GM18507 (cell line): ENCODE measurements around the gene GSTT2B.
A peak's percentile ranks its signal among the peaks of the same experiment; 100 is the strongest.
"Not testable (repeated sequence)": the region's sequence is repeated elsewhere in the genome, so short reads cannot be mapped to it uniquely, and the experiment has no call there.

ENCODE experiments used
- DNase-seq: peaks from one replicate; pipeline ENCODE4 v3.0.0; 2011; ENCODE audit warnings: low read depth; ENCODE audit not compliant: insufficient read length; ENCODE audit errors: extremely low spot score
- FAIRE-seq: peaks from 2 replicates; lab custom pipeline; 2011; peaks lifted over from hg19 to GRCh38; lab: Jason Lieb, UNC

GSTT2B gene, protein sequence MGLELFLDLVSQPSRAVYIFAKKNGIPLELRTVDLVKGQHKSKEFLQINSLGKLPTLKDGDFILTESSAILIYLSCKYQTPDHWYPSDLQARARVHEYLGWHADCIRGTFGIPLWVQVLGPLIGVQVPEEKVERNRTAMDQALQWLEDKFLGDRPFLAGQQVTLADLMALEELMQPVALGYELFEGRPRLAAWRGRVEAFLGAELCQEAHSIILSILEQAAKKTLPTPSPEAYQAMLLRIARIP

DNA sequence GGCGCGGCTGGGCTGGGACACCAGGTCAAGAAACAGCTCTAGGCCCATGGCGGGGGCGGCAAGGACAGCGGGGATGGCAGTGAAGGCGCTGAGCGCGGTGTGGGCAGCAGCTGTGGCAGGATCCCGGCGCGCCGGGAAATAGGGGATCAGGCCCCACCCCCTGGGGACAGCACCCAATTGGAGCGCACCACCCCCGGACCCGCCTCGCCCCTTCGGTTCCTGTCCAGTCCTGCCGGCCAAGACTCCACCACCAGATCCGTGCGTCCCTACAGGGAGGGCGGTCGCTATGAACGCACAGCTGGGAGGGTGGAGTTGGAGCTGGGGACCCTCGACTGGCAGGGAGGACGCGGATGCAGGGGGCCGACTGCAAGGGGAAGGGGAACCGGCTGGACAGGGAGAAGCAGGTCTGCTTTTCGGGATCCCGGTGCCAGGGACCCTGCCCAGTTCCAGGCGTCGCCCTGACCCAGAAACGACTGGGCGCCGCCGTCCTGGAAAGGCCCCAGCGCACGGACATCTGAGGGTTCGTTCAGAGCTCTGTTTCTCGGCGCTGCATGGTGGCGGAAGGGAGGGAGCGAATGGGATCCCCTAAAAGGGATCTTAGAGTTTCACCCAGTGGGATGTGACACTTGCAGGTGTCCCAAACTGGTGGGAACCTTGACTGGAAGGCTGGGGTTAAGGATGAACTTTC, at the start of gene GSTT2B:
Gene GSTT2B (minus strand): TSS at position 112 of the 688 bp plus-strand sequence. CDS start 64 bp downstream, at position 48.
- not testable (repeated sequence) for FAIRE-seq, DNase-seq

DNA sequence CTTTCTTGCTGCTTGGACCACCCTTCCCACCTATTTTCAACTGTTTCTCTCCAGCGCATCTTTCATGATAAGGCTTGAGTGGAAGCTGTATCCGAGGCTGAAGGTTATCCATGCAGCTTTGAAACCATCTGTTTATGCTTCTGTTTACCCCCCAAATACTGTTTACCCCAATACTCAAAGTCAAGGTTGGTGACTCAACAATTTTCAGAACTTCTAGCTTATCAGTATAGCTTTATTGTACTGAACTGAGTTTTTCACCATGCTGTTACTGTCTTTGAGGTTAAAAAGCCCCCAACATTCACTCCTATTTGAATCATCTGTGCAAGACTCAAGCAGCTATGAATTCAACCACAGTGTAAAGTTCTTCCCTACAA, 49.0 kb upstream of the GSTT2B start:
- FAIRE-seq, result no peak

DNA sequence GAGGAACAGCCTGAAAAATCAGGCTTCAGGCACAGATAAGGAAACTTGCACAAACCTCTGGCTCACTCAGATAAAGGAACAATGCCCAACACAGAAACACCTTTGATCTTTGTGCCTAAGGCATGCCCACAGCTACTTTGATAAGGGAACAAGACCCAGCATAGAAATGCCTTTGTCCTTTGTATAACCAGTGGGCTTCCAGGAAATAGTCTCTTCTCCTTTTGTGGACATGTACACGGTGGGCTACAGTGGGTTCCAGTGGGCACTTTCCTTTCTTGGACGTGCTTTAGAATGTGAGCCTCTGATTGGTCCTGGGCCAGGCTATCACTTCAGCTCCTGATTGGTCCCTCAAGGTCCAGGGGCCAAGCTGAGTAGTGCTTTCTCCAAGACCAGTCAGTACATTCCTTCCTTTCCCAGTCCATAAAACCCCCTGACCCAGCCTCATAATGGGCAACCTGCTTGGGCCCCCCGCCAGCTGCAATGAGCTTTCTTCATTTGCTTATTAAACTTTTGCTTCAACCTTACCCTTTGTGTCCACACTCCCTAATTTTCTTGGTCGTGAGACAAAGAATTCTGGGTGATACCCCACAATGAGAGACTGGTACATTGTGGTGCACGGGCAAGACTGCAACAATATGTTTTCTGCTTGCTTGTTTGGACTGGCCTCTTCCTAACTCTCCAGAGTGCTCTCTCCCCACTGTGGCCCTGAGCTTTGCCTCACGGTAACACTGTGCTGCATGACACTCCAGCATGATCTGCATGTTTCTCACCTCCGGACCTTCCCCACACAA, 48.4 kb upstream of the GSTT2B start:
- FAIRE-seq (no peak), DNase-seq (no peak)

More for the DNA sequence above, 49.0 kb upstream of the GSTT2B start:
- DNase-seq, result no peak

DNA sequence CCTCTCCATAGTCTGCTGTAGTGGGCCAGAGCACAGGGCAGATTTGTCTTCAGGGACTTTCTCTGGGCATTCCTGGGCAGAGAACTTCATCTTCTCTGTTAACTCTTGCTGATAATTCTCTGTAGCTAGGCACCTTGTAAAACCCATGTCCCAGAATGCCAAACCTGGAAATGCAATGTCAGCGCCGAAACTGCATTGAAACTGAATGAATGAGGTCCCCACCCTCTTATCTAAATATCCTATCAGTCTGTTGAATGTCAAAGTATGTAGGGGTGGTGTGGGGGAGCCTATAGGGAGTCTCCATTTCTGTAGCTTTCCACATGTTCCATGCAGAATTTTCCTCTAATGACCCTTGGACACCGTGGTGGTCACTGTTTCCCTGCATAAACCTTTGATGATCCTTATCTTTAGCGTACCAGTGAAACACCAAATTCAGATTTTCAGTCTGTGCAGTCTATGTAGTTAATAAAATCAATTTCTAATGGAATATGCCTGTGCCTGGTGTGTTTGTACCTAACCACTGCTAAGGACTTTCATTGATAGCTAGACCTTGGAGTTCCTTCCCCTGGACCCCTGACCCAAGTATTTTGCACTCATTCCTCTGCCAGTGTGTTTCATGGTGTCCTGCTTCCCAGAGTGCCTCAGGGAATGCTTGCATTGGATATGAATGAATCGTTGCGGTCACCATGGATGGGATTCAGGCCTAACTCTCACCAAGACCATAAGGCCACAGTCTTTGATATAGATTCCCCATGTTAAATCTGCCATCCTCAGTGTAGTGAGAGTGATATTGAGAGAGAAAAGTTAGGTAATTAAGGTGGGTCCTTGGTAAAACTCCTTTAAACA, 47.6 kb upstream of the GSTT2B start:
- no peak for FAIRE-seq

DNA sequence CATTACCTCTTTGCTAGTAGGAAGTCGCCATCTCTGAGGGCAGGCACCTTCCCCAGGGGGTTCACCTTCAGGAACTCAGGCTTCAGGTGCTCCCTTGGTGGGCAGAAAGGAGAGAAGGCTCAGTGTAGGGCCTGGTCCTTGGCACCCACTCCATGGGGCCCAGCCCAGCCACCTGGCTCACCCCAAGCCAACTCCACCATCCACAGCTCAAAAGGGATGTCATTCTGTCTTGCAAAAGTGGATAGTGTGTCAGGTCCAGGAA, 47.0 kb upstream of the GSTT2B start:
- DNase-seq (no peak), FAIRE-seq (no peak)

More for the DNA sequence above, 47.6 kb upstream of the GSTT2B start:
- DNase-seq, result no peak

DNA sequence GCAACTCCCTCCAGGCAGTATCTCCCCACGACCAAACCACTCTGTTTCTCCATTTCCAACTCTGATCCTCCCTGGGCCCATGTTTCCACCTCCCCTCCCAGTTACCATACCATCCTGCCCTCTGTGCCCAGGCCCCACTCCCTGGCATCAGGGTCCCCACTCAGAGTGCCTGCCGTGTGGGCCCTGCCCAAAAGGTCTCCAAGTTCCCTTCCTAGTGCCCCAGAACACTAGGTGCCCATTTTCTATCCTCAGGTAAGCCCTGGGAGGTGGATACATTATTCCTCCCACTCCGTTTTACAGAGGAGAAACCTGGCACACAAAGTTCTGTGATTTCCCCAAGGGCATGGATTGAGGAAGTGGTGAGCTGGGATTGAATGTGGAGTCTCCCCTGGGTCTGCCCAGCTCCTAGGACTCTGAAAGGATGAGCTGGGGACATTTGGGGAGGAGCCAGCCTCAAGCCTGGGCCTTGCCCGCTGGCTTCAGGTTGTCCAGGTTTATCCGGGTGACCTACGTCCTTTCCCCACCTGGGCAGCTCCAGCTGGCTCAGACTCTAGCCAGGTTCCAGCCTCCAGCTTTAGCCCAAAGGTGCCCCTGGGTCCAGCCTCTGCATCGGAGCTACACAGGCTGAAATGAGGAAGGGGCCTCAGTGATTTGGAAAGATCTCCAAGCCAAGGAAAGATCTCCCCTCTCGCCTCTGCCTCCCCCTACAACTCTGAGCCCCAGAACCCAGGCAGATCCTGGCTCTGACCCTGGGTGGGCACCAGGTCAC, 46.4 kb upstream of the GSTT2B start:
- no peak for FAIRE-seq
- no peak for DNase-seq

DNA sequence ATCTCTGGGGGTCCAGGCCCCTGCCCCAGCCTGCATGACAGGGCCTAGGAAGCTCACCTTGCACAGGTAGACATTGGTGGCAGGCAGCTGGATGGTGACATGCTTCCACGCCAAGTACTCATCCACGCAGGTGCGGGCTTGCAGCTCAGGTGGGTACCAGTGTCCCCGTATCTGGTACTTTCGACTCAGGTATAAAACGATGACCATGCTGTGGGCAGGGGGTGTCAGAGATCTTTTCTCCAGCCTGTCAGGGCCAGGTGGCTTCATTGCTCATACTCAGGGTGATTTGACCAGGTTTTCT, 45.9 kb upstream of the GSTT2B start:
- DNase-seq, result no peak
- FAIRE-seq, result no peak

DNA sequence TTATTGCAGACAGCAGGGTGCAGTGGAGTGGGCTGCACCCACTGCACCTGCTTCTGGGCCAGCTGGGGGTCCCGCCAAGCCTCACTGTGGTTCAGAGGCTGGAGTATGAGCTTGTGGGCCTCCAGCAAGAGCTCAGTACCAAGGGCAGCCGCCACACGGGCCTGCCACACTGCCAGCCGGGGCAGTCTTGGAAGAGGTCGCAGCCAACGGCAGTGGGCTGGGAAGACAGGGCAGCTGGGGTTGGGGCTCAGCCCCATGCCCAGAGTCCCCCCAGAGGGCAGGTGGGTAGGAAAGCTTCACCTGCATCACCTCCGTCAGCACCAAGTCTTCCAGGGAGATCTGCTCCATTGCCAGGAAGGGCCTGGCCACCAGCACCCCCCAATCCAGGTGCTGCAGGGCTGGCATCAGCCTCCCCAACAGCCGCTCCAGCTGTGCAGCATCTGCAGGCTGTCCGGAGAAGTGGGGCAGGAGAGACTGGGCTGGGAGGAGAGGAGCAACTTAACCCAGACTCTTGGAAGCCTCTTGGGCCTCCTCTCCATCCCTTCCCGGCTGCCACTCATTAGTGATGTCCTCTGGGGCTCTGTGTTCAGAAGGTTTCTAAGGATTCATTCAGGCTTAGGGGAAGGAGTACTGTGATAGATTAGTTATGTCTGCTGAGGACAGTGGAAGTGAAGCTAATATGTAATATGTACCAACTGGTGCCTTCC, 45.4 kb upstream of the GSTT2B start:
- FAIRE-seq (no peak), DNase-seq (no peak)

DNA sequence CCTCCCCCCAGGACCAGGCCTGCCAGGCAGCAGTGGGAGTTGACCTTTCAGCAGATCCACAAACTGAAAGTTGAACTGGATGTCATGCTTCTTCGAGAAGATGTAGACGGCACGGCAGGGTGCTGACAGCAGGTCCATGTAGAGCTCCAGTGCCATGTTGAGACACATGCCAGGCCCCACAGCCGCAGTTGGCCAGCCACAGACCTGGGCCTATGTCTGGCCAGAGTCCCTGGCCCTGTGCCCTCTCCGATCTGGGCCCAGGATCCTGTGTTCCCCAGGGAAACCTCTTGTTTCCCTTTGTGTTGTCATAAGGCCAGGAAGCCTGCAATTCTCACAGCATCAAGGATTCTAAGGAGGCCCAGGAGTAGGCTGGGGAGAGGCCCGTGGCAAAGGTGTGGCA, 44.2 kb upstream of the GSTT2B start, which contains the start of gene GSTT4:
Gene GSTT4 (minus strand): TSS at position 253 of the 400 bp plus-strand sequence. CDS start 97 bp downstream, at position 156.
- DNase-seq (no peak), FAIRE-seq (no peak)

DNA sequence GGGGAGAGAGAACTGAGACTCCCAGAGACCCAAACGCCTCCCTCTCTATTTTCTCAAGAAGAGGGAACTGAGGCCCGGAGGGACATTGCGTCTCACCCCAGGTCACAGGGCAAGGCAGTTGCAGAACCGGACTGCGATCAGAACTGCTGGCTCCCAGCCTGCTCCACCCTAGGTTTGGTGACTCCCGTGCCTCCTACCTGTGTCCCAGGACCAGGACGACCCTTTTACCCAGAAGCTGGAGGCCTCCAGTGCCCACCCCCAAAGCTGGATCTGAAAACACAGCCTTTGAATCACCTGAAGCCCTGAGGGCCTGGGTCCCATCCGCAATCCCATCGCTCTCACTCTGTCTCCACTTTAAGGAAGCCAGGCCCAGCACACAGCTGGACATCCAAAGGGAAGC, 42.9 kb upstream of the GSTT2B start:
- no peak for FAIRE-seq
- no peak for DNase-seq

DNA sequence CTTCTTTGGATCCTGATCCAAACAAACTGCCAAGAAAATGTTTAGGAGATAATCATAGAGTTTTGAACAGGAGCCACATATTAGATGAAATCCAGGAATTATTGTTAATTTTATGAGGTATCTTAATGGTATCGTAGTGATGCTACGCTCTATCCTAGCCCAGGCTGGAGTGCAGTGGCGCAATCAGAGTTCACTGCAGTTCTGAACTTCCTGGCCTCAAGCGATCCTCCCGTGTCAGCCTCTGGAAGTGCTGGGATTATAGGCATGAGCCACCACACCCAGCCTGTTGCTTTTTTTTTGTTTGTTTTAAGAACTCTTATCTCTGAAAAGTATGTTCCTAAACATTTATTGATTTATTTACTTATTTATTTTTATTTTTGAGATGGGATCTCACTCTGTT, 41.9 kb upstream of the GSTT2B start:
- DNase-seq, result no peak
- no peak for FAIRE-seq

DNA sequence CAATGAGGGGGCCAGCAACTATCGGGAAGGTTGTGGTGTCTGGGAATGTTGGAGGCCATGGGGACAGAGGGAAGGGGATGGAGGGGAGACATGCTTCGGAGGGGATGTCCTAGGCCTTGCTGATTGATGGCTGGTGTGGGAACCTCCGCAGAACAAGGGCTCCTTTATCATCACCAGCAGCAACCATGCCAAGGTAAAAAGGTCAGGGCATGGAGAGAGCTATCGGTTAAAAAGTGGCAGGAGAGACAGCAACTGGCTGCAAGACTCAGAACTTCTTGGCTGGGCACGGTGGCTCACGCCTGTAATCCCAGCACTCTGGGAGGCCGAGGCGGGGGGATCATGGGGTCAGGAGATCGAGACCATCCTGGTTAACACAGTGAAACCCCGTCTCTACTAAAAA, 41.3 kb upstream of the GSTT2B start:
- FAIRE-seq (no peak), DNase-seq (no peak)

DNA sequence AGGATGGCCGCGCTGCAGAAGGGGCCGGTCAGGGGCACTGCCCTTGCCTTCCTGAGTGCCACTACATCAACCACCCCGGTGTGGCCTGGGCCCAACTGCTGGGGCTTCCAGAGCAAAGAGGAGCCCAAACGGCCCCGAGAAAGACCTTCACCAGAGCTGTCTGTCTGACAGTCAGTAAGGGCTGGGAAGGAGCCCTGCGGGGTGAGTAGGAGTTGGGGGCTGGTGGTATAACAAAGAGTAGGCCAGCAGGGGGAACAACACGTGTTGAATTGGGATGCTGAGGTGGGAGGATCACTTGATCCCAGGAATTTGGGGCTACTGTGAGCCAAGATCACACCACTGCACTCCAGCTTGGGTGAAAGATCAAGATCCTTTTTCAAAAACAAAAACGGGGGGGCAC, 40.3 kb upstream of the GSTT2B start:
- DNase-seq (no peak), FAIRE-seq (no peak)

DNA sequence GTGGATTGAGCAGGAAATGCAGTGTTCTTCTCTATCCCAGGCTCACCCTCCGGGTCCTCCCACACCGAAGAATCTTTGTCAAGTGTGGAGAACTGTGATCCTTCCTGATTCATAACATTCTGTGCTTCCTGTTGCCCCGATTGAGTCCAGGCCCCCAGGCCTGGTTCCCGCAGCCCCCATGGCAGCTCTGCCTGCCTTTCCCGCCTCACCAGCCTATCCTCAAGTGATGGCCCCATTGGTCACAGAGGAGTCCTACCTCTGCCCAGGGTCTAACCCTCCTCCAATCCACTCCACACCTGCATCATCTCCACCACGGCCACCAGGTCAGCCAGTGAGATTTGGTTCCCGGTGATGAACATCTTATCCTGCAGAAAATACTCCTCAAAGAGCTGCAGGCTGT, 38.8 kb upstream of the GSTT2B start:
- not testable (repeated sequence) for FAIRE-seq, DNase-seq

DNA sequence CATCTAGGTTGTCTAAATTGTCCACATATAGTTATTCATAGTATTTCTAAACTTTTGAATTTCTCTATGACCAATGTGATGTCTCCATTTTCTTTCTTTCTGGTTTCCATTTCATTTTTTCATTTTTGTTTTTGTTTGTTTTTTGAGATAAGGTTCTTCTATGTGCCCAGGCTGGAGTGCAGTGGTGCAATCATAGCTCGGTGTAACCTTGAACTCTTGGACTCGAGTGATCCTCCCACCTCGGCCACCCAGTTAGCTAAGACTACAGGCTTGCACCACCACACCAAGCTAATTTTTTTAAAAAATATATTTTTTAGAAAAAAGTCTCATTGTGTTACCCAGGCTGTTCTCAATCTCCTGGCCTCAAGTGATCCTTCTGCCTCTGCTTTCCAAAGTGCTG, 36.1 kb upstream of the GSTT2B start:
- FAIRE-seq, result no peak
- no peak for DNase-seq

DNA sequence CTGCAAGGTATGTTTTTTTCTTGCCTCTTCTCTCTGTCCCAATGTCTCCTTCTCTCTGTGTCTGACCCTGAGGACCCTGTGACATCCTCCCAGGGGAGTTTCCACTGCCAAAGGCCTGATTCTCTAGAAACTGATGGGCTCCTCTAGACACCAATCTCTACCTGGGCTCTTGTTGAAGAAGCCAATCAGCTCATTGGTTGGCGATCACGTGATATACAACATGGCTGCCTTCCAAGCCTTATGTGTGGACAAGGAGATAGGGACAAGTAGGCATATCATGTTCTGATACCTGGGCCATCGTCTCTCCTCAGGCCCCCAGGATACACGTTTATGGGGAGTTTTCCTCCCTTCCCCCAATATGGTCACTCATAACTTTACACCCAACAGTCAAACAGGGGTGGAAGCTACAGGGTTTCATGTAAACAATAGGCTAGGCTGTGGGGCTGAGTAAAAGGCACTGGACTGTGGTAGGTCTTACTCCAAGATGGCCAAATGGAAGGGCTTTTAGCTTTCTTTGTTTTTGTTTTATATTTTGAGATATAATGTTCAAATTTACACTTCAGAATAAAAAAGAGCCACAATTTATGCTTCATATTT, 32.7 kb upstream of the GSTT2B start:
- FAIRE-seq, result peak; percentile 69
- not testable (repeated sequence) for DNase-seq

DNA sequence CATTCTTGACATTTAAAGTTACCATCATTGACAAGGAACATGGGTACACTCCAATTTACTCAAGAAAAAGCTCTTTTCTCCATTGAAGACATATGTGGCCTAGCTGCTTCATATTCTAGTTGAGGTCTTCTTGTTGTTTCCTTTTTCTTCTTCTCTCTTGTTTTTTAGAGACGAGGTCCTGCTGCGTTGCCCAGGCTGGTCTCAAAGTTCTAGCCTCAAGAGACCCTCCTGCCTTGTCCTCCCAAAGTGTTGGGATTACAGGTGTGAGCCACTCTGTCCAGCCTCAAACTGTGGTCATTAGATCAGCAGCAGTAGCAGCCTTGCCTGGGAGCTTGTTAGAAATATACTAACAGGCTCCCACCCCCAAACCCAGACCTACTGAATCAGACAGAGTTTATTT, 32.1 kb upstream of the GSTT2B start:
- DNase-seq, FAIRE-seq: not testable (repeated sequence)

DNA sequence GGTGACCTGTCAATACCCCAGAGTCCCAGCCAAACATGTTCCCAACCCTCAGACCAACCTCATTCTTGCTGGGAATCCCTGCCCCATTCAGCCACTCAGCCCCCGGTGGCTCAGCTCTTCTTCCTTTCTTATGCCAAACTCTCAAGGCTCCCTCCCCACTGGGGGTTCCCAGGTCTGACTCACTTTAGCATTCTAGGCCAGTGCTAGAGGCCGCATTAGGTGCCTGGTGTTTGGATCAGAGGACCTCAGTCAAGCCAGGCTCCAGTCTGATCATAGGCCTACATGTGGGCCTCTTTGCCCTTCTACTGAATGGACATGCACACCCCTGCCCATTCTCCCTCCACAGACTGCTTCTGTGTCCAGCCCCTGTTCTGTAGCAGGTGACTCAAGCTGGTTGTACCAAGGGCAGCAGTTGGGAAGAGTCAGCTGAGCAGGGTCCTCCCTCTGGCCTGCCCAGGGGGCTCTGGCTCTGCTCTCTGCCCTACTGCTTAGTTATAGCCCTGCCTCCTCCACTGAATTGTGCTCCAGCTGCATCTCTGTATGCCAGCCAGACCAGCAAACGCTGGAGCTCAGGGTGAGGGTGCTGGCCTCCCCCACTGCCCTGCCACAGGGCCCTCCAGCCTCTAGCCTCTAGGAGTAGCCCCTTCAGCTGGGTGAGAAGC, 28.7 kb upstream of the GSTT2B start:
- not testable (repeated sequence) for DNase-seq, FAIRE-seq
